Endodermal cell (in vitro differentiated cells): ENCODE measurements around the gene TAAR8. TPM values are rescaled to one million over a fixed set of nuclear protein-coding genes. Genes with fewer than 3 reads are reported as not detected.

Source experiments
- DNase-seq: peaks from one replicate; pipeline ENCODE4 v3.0.0-alpha.2; 2017
- H3K27ac ChIP-seq: 2 replicates; pipeline ENCODE4 v1.5.1; 2013; ENCODE audit warnings: mild to moderate bottlenecking, low read depth, low read length, moderate library complexity
- H3K27me3 ChIP-seq: 2 replicates; pipeline ENCODE4 v1.6.1; 2013; ENCODE audit warnings: mild to moderate bottlenecking, low read length, moderate library complexity; ENCODE audit not compliant: insufficient read depth, control insufficient read depth, poor library complexity, severe bottlenecking
- H3K36me3 ChIP-seq: 2 replicates; pipeline ENCODE4 v1.7.0; 2013; ENCODE audit warnings: mild to moderate bottlenecking, low read length, moderate library complexity; ENCODE audit not compliant: control insufficient read depth, insufficient read depth
- H3K4me1 ChIP-seq: one replicate; pipeline ENCODE4 v1.7.0; 2013; ENCODE audit warnings: low read length; ENCODE audit not compliant: control insufficient read depth, insufficient read depth
- H3K4me3 ChIP-seq: 2 replicates; pipeline ENCODE4 v1.5.1; 2013; ENCODE audit warnings: mild to moderate bottlenecking, low read length, moderate library complexity
- H3K9ac ChIP-seq: 2 replicates; pipeline ENCODE4 v1.6.1; 2013; ENCODE audit warnings: mild to moderate bottlenecking, low read length, moderate library complexity; ENCODE audit not compliant: poor library complexity, severe bottlenecking; ENCODE audit errors: extremely low read depth
- H3K9me3 ChIP-seq: 2 replicates; pipeline ENCODE4 v1.6.1; 2013; ENCODE audit warnings: mild to moderate bottlenecking, low read length, moderate library complexity; ENCODE audit not compliant: control insufficient read depth
- H3K27ac Mint-ChIP-seq: 2 replicates; pipeline ENCODE4 v1.8.0; 2020; ENCODE audit warnings: mixed read lengths
- H3K27me3 Mint-ChIP-seq: 2 replicates; pipeline ENCODE4 v1.8.0; 2021; ENCODE audit warnings: mild to moderate bottlenecking, mixed read lengths; ENCODE audit not compliant: insufficient read depth
- H3K36me3 Mint-ChIP-seq: 2 replicates; pipeline ENCODE4 v1.8.0; 2020; ENCODE audit warnings: low read depth, mixed read lengths
- H3K4me1 Mint-ChIP-seq: 2 replicates; pipeline ENCODE4 v1.8.0; 2020; ENCODE audit warnings: mixed read lengths
- H3K4me3 Mint-ChIP-seq: 2 replicates; pipeline ENCODE4 v1.8.0; 2020; ENCODE audit warnings: mild to moderate bottlenecking, moderate library complexity, mixed read lengths
- H3K9me3 Mint-ChIP-seq: 2 replicates; pipeline ENCODE4 v1.8.0; 2020; ENCODE audit warnings: mild to moderate bottlenecking, mixed read lengths
- WGBS, 2 experiments: methylation state at CpG; one replicate each; pipeline versions ENCODE4 v1.1.5 to v1.1.7; 2013; ENCODE audit warnings: missing lambda C conversion rate in 2 of 2, mixed read lengths in 1 of 2; ENCODE audit not compliant: insufficient coverage in 1 of 2, insufficient read length in 1 of 2; 5-methylcytosine and 5-hydroxymethylcytosine counted together
- total RNA-seq, 2 donors: library from RNA; stranded (reverse); fragmentation: NEBNext Ultra II Directional in 1 of 2; extraction: Animal tissue kit (Norgen Biotek cat#: 25700) in 1 of 2; gene quantifications; 2 replicates in 1 of 2; 3 replicates in 1 of 2; pipeline ENCODE4 v1.2.1, GENCODE V29; 2021
- TF ChIP-seq, protein P1 (sequence below): fragments of 200-600 bp; sonication (generic); conservative IDR thresholded peaks from 2 replicates; pipeline ENCODE4 v1.5.0; 2021; ENCODE audit warnings: antibody characterized with exemption, mild to moderate bottlenecking

Gene TAAR8
- total RNA-seq, 2 donors from 2014 or later, result not detected

DNA sequence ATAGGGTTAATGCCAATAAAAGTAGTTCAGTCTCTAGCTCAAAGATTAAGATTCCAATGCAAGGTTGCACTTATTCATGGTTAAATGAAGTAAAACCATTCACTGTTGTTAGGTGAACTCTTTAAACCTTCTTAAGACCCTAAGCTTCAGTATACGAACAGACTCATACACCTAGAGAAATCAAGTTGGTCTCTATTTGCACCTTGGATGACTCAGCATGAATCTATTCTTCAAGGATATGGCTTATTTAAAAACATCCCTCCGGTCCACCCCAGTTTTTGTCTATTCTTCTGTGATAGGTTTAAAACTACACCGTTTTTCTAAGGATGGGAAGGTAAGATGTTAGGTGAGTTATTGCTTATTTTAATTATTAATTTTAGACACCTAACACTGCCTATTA is 15.3 kb upstream of the TAAR8 start:
- Histone ChIP-seq H3K9me3 (peaks cover 12% of the 10 kb centered on the region), H3K27ac (no peak overlapping the region), H3K27me3 (peaks cover 29% of the 10 kb centered on the region), H3K4me3 (no peak overlapping the region), H3K36me3 (no peaks in the 10 kb centered on the region), H3K4me1 (no peaks in the 10 kb centered on the region), H3K9ac (no peak overlapping the region)
- H3K36me3 Mint-ChIP-seq, result peaks cover 4% of the 10 kb centered on the region
- H3K27me3 Mint-ChIP-seq, result peaks cover 6% of the 10 kb centered on the region
- peaks cover 26% of the 10 kb centered on the region for H3K9me3 Mint-ChIP-seq
- TF ChIP-seq, protein P1, sequence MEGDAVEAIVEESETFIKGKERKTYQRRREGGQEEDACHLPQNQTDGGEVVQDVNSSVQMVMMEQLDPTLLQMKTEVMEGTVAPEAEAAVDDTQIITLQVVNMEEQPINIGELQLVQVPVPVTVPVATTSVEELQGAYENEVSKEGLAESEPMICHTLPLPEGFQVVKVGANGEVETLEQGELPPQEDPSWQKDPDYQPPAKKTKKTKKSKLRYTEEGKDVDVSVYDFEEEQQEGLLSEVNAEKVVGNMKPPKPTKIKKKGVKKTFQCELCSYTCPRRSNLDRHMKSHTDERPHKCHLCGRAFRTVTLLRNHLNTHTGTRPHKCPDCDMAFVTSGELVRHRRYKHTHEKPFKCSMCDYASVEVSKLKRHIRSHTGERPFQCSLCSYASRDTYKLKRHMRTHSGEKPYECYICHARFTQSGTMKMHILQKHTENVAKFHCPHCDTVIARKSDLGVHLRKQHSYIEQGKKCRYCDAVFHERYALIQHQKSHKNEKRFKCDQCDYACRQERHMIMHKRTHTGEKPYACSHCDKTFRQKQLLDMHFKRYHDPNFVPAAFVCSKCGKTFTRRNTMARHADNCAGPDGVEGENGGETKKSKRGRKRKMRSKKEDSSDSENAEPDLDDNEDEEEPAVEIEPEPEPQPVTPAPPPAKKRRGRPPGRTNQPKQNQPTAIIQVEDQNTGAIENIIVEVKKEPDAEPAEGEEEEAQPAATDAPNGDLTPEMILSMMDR, result no peak
- H3K27ac Mint-ChIP-seq, result no peak overlapping the region
- WGBS, 2 experiments, result 80 to 88% methylated on average over 1 to 3 of the region's 3 CpGs
- H3K4me1 Mint-ChIP-seq, result no peaks in the 10 kb centered on the region
- H3K4me3 Mint-ChIP-seq, result no peak overlapping the region
- no peak for DNase-seq

GRCh38 chr6:132537977-132538376 is 14.5 kb upstream of the TAAR8 start, which contains the start of gene TAAR9:
Gene TAAR9, plus strand, starts transcription at chr6:132538277. Its CDS starts 13 bp downstream, at chr6:132538290.
- Mint-ChIP-seq H3K4me3 (no peak within 1 kb of the TSS), H3K27me3 (peaks cover 6% of the 10 kb centered on the region), H3K27ac (no peak within 1 kb of the TSS), H3K36me3 (peaks cover 4% of the 10 kb centered on the region), H3K4me1 (no peaks in the 10 kb centered on the region), H3K9me3 (peaks cover 25% of the 10 kb centered on the region)
- peaks cover 12% of the 10 kb centered on the region for H3K9me3 ChIP-seq
- H3K4me1 ChIP-seq, result no peaks in the 10 kb centered on the region
- H3K36me3 ChIP-seq, result no peaks in the 10 kb centered on the region
- no peak within 1 kb of the TSS for H3K27ac ChIP-seq
- DNase-seq, result no peak
- TF ChIP-seq, protein P1, result no peak
- peaks cover 33% of the 10 kb centered on the region for H3K27me3 ChIP-seq
- no peak within 1 kb of the TSS for H3K4me3 ChIP-seq
- no peak within 1 kb of the TSS for H3K9ac ChIP-seq
- 90 to 97% methylated on average over 3 to 4 of the region's 4 CpGs for WGBS, 2 experiments

- Mint-ChIP-seq H3K9me3 (no peaks in the 10 kb centered on the region), H3K4me1 (peaks cover 7% of the 10 kb centered on the region), H3K36me3 (no peaks in the 10 kb centered on the region), H3K27me3 (peaks cover 54% of the 10 kb centered on the region), H3K27ac (no peak overlapping the region), H3K4me3 (no peak overlapping the region)
- no peak for DNase-seq
- Histone ChIP-seq H3K9me3 (no peaks in the 10 kb centered on the region), H3K27me3 (peaks cover 79% of the 10 kb centered on the region), H3K27ac (no peak overlapping the region), H3K9ac (no peak overlapping the region), H3K4me1 (no peaks in the 10 kb centered on the region), H3K36me3 (no peaks in the 10 kb centered on the region), H3K4me3 (no peak overlapping the region)
- TF ChIP-seq, protein P1, result no peak
These were observed 7.6 kb upstream of the TAAR8 start for GRCh38 chr6:132544826-132545225.
